Adrenal gland (tissue), 12 donors: ENCODE data around the gene SRSF6. TPM values are rescaled to one million over a fixed set of nuclear protein-coding genes. Genes with fewer than 3 reads are reported as not detected.
A peak's percentile ranks its signal among the peaks of the same experiment; 100 is the strongest.

Experiments used
- DNase-seq, 7 donors: peaks; one replicate each; pipeline ENCODE4 v3.0.0-alpha.2; 2019 to 2020
- H3K27ac ChIP-seq, 5 donors: fragments of 200-600 bp; sonication (generic) in 4 of 5; 1 replicate in 3 of 5; 2 replicates in 2 of 5; pipeline versions ENCODE4 v1.5.1 to v1.8.0; 2016 to 2020; ENCODE audit warnings: mild to moderate bottlenecking in 1 of 5
- H3K27me3 ChIP-seq: fragments of 200-600 bp; 2 replicates; pipeline ENCODE4 v1.8.0; 2021
- H3K36me3 ChIP-seq, 2 donors: fragments of 200-600 bp; replicated peaks in 1 of 2; 1 replicate in 1 of 2; 2 replicates in 1 of 2; pipeline versions ENCODE4 v1.5.1 to v1.8.0; 2018 to 2022
- H3K4me1 ChIP-seq, 2 donors: fragments of 200-600 bp; replicated peaks in 1 of 2; 1 replicate in 1 of 2; 2 replicates in 1 of 2; pipeline versions ENCODE4 v1.5.1 to v1.8.0; 2018 to 2021
- H3K4me3 ChIP-seq, 4 donors: fragments of 200-600 bp; sonication (generic) in 3 of 4; one replicate each; pipeline ENCODE4 v1.5.1; 2016 to 2018
- H3K9me3 ChIP-seq, 3 donors: fragments of 200-600 bp; sonication (generic) in 1 of 3; replicated peaks in 1 of 3; 1 replicate in 2 of 3; 2 replicates in 1 of 3; pipeline versions ENCODE4 v1.5.1 to v1.8.0; 2016 to 2021
- CTCF ChIP-seq, 6 experiments: fragments of 450-650 bp in 4 of 6; fragments of 200-600 bp in 2 of 6; sonication (generic) in 1 of 6; IDR thresholded peaks; 1 replicate in 5 of 6; 2 replicates in 1 of 6; pipeline versions ENCODE4 v1.5.1 to v1.8.0; 2016 to 2021; ENCODE audit warnings: antibody characterized with exemption in 6 of 6, mild to moderate bottlenecking in 2 of 6, moderate library complexity in 1 of 6
- POLR2A ChIP-seq, 2 donors: fragments of 450-650 bp; IDR thresholded peaks; one replicate each; pipeline ENCODE4 v1.6.1; 2017; ENCODE audit warnings: antibody characterized with exemption in 2 of 2, mild to moderate bottlenecking in 2 of 2, moderate library complexity in 1 of 2
- WGBS, 4 donors: extraction: QIAGEN DNeasy Blood & Tissue Kit in 2 of 4; methylation state at CpG; one replicate each; pipeline versions ENCODE4 v1.1.5 to v1.1.7; 2013 to 2017; 5-methylcytosine and 5-hydroxymethylcytosine counted together
- intact Hi-C, 2 donors: fragments of 100-400 bp; cut with DNase I; formaldehyde crosslinking; loops; one replicate each; pipeline versions ENCODE4 v1.14.1 to v1.15.0; 2022 to 2023
- polyA plus RNA-seq, 3 donors: library from polyadenylated mRNA; stranded (reverse); fragments of 200-250 nt in 2 of 3; fragments of 350-450 nt in 1 of 3; fragmentation: Illumina TruSeq in 1 of 3; extraction: RNeasy Lipid Tissue Mini Kit (QIAGEN cat#74804) in 1 of 3; gene quantifications; one replicate each; pipeline ENCODE4 v1.2.3, GENCODE V29; 2013 to 2014
- total RNA-seq, 9 donors: library from RNA; depleted of rRNA in 4 of 9; stranded (reverse); fragments of >200 nt in 4 of 9; fragments of 120-200 nt in 1 of 9; fragmentation: NEBNext Ultra II Directional in 1 of 9; extraction: Animal tissue kit (Norgen Biotek cat#: 25700) in 1 of 9; gene quantifications; one replicate each; pipeline versions ENCODE4 v1.1.0 to v1.2.4, GENCODE V29; 2013 to 2023
- donor health status: healthy with polysubstance abuse.
- donor health status: Bipolar disorder and iron deficiency.
- donor health status: DM: yes; HTN: yes; CAD: no.
- donor health status: DM: no; HTN: no; CAD: no.
- donor health status: DM: no; HTN: no; CAD: no.
- donor health status: DM: yes; HTN: yes; CAD: no.

SRSF6 gene
- total and polyA plus RNA-seq, 12 donors: 42.7 to 188 (median 153) TPM

GRCh38 chr20:43433250-43433854 is 24.3 kb upstream of the SRSF6 start:
- H3K36me3 ChIP-seq: no peaks in the 10 kb centered on the region
- intact Hi-C loops: no loop called here
- H3K27ac ChIP-seq: no peak overlapping the region
- 79 to 89% (median 83%) methylated on average over 4 of the region's 4 CpGs for WGBS, 4 donors
- H3K4me3 ChIP-seq: no peak overlapping the region
- H3K4me1 ChIP-seq: no peaks in the 10 kb centered on the region
- no peaks in the 10 kb centered on the region for H3K27me3 ChIP-seq
- no peaks in the 10 kb centered on the region for H3K9me3 ChIP-seq
- no peak for TF ChIP-seq POLR2A (IDR thresholded peaks at IDR 0.05)
- no peak for TF ChIP-seq CTCF (IDR thresholded peaks at IDR 0.05)
- no peak for DNase-seq

GRCh38 chr20:43434565-43434964 is 23.1 kb upstream of the SRSF6 start:
- 88 to 92% (median 90%) methylated on average over 6 of the region's 6 CpGs for WGBS, 4 donors
- Histone ChIP-seq H3K27ac (no peak overlapping the region), H3K27me3 (no peaks in the 10 kb centered on the region), H3K9me3 (no peaks in the 10 kb centered on the region), H3K36me3 (no peaks in the 10 kb centered on the region), H3K4me1 (no peaks in the 10 kb centered on the region), H3K4me3 (no peak overlapping the region)
- no peak for TF ChIP-seq POLR2A (IDR thresholded peaks at IDR 0.05)
- no peak for TF ChIP-seq CTCF (IDR thresholded peaks at IDR 0.05)
- intact Hi-C loops: no loop called here
- peak in 1 of 7 donors; percentile 21 for DNase-seq

- no peak overlapping the region for H3K27ac ChIP-seq
- H3K4me1 ChIP-seq: no peaks in the 10 kb centered on the region
- WGBS, 4 donors: 77 to 85% (median 82%) methylated on average over 7 of the region's 7 CpGs
- H3K4me3 ChIP-seq: no peak overlapping the region
- no peaks in the 10 kb centered on the region for H3K36me3 ChIP-seq
- peak in 1 of 7 donors; percentile 10 for DNase-seq
- no peaks in the 10 kb centered on the region for H3K27me3 ChIP-seq
- no peak for TF ChIP-seq CTCF (IDR thresholded peaks at IDR 0.05)
- TF ChIP-seq POLR2A (IDR thresholded peaks at IDR 0.05): no peak
- intact Hi-C loops: no loop called here
- H3K9me3 ChIP-seq: no peaks in the 10 kb centered on the region
Observed at GRCh38 chr20:43438578-43439316, 18.9 kb upstream of the SRSF6 start.

- no peaks in the 10 kb centered on the region for H3K27me3 ChIP-seq
- peak in 1 of 7 donors; percentile 28 for DNase-seq
- 75 to 85% (median 79%) methylated on average over 7 of the region's 7 CpGs for WGBS, 4 donors
- H3K36me3 ChIP-seq: no peaks in the 10 kb centered on the region
- intact Hi-C loops: loop anchor here in 1 of 2 donors (10.0 kb wide), 1 partner anchor 644 kb away; no protein-coding TSS in a partner anchor
- H3K27ac ChIP-seq: no peak overlapping the region
- H3K4me3 ChIP-seq: no peak overlapping the region
- no peaks in the 10 kb centered on the region for H3K4me1 ChIP-seq
- H3K9me3 ChIP-seq: no peaks in the 10 kb centered on the region
- no peak for TF ChIP-seq CTCF (IDR thresholded peaks at IDR 0.05)
- no peak for TF ChIP-seq POLR2A (IDR thresholded peaks at IDR 0.05)
Observed at GRCh38 chr20:43440531-43440930, 17.2 kb upstream of the SRSF6 start.
